COLO829 (cell line): Measurements from ENCODE around the gene DCC.
"Not testable (repeated sequence)": the region's sequence is repeated elsewhere in the genome, so short reads cannot be mapped to it uniquely, and the experiment has no call there.

Experiments
- DNase-seq: peaks from one replicate; pipeline ENCODE4 v3.0.0; 2012; ENCODE audit warnings: low spot score

Gene DCC

DNA sequence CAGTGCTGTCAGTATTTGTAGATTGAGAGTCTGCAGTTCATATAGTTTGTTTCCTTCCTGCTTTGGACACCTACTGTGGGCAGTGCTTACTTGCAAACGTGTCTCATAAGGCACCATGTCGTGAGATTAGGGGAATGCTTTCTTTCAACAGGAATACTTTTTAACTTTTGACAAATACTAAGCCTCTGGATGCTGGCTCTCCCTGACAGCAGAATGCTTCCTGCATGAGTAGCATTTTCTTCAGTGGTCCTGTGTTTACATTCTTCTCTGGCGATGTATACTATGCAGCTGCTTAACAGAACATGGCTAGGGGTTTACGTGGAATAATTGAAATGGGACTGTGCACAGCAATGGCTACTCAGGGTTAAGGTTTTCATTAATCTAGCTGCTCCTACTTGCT lies 1077.0 kb downstream of the DCC start:
- no peak for DNase-seq

DNA sequence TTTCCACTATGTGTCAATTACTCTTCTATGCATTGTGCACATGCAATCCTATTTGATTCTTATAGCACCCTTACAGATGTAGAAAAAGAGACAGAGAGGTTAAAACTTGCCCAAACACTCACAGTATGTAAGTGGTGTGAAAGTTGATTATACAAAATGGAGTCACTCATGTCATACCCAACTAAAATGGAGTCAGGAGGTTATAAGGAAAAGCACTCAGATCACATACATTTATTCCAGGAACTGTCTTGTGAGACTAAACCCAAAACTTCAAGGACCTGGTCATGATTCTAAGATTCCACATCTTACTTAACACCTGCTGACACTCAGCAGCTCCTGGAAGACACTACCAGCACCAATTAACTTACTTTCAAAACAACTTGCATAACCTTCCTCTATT lies 1081.9 kb downstream of the DCC start:
- DNase-seq, result no peak

GRCh38 chr18:53422896-53423295 lies 1082.9 kb downstream of the DCC start:
- DNase-seq, result no peak

DNA sequence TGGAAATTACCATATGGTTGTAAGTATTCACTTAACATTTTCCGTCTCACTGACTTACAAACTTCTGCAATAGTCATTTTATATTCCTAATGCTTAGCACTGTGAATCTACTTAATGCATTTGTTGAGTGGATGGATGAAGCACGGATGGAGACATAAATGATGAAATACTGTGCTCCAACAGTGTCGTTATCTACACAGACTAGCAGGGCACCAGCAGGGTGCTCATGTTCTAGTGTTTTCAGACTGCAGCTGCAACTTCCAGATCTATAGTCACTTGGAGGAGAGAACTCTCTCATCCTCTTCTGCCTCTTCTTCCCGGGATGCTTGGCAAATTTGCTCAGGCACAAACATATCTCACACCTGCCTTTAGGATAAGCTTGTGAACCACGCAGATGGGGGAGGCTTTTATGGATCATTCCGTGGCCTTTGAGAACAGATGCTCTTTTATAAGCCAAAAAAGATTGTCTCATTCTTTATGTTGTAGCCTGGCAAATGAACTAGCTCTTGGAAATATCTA lies 1086.7 kb downstream of the DCC start:
- DNase-seq, result no peak

DNA sequence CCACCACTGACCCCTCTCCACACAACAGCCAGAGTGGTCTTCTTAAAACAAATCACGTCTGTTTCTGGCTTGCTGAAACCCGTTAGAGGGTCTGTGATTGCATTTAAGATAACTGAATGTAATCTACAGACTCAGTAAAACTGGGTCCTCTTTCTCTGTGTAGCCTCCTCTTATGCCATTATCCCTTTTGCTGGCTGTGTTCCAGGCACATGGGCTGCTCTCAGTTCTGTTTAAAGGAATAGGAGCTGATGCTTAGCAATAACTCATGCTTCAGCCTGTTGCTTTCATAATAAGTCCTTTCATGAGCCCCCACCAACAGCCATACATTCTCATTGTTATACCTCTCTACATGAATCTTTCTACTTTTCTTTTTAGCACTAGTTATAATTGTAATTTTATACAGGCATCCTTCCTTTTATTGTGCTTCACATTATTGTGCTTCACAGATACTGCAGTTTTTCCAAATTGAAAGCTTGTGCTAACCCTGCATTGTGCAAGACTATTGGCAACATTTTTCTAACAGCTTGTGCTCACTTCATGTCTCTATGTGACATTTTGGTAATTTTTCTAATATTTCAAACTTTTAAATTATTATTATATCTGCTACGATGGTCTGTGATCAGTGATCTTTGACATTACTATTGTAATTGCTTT lies 1101.9 kb downstream of the DCC start:
- no peak for DNase-seq

DNA sequence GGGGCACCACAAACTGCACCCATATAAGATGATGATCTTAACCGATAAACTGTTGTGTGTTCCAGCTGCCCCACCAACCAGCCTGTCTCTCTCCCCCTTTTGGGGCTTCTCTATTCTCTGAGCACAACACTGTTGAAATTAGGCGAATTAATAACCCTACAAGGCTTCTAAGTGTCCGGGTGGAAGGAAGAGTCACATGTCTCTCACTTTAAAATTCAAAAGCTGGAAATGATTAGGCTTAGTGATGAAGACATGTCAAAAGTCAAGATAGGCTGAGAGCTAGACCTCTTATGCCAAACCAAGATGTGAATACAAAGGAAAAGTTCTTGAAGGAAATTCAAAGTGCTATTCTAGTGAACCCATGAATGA lies 1102.4 kb downstream of the DCC start:
- no peak for DNase-seq

GRCh38 chr18:53443336-53443735 lies 1103.3 kb downstream of the DCC start:
- no peak for DNase-seq

DNA sequence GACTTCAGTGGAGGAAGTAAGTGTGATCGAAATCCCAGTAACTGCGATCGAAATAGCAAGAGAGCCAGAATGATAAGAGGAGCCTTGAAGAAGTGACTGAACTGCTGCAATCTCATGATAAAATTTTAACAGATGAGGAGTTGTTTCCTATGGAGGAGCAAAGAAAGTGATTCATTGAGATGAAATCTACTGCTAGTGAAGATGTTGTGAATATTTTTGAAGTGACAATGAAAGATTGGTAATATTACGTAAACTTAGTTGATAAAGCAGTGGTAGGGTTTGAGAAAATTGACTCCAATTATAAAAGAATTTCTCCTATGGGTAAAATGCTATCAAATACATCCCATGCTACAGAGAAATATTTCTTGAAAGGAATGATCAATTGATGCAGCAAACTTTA lies 1103.8 kb downstream of the DCC start:
- DNase-seq, result no peak

DNA sequence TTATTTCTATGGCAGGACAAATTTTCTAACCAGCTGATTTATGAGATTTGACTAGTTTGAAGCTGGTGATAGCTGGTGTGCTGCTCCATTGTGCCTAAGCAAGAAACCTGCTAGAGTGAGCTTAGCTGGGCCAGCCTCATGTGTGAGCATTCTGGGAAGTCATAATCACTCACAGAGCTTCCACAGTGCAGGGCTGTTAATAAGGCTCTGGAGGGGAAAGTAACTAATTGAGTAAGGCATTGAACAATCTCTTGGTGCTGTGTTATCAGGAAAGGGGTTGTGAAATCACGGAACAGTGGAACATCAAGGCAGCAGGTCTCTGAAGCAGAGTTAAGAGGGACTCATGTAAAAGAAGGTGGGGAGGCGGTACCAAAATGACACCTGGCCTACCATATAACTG lies 1111.9 kb downstream of the DCC start:
- no peak for DNase-seq

DNA sequence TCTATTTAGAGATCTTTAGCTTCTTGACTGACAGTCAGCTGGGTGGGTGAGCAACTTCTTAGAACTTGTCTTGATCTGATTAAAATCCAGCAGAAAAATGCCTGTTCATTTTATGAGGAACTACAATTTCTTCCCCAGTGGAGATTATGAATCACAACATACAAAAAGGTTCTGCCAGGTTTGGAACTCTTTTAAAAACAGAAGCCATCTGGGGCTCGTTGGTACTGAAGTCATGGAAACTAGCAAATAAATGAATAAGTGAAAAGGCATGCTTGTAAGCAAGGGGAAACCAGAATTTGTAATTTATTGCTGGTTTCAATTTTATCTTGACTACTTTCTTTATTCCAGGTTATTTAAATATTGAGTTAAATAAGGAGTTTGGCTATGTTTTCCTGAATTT lies 1117.1 kb downstream of the DCC start:
- no peak for DNase-seq

DNA sequence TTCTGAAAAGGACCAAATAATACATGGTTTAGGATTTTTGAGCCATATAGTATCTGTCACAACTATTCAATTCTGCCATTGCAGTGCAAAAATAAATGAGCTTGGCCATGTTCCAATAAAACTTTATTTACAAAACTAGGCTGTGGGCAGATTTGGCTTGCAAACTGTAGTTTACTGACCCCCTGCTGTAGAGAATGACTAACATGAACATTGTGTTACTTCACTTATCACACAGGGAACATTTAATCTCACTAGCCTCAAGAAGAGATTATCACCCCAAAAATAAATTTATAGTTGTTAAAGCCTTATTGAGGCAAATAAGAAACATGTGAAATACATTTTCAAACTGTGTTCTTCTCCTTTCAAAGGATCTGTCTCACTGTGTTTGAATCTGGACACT lies 1118.3 kb downstream of the DCC start:
- DNase-seq, result no peak

GRCh38 chr18:53458944-53459580 lies 1119.1 kb downstream of the DCC start:
- no peak for DNase-seq

GRCh38 chr18:53467756-53468155 lies 1127.8 kb downstream of the DCC start:
- no peak for DNase-seq

DNA sequence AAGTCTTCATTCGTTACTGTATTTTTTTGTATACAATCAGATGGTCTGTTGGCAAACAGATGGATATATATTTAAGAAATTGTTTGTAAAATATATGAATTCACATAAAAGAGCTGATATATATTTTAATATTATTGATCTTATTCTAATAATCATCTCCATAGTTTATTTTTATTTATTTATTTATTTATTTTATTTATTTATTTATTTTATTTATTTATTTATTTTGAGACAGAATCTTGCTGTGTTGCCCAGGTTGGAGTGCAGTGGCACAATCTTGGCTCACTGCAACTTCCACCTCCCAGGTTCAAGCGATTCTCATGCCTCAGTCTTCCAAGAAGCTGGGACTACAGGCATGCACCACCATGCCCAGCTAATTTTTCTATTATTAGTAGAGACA lies 1128.2 kb downstream of the DCC start:
- DNase-seq, result not testable (repeated sequence)

GRCh38 chr18:53472546-53472945 lies 1132.5 kb downstream of the DCC start:
- DNase-seq, result no peak

- DNase-seq, result no peak
Observed at GRCh38 chr18:53478155-53478554, 1138.2 kb downstream of the DCC start.

DNA sequence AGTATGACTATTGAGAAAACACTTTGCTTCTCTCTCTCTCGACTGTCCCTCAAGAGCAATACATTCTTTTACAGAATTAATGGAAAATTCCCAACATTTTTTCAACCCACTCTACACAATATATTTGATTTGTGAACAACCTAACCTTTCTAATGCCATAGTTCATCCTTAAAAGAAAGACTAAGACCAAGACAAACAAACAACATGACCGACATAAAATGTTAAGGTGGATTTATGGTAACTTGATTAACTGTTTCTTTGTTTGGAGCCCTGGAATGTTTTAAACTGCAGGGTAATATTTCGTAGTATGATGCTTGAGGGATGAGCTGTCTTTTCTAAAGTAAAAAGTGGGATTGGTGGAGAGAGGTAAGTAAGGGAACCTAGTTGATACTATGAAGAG lies 1146.3 kb downstream of the DCC start:
- no peak for DNase-seq

- DNase-seq, result no peak
Observed at GRCh38 chr18:53489266-53489665, 1149.3 kb downstream of the DCC start.

GRCh38 chr18:53490019-53490418 lies 1150.0 kb downstream of the DCC start:
- DNase-seq, result no peak

- DNase-seq, result no peak
Observed at GRCh38 chr18:53496028-53496427, 1156.0 kb downstream of the DCC start.

DNA sequence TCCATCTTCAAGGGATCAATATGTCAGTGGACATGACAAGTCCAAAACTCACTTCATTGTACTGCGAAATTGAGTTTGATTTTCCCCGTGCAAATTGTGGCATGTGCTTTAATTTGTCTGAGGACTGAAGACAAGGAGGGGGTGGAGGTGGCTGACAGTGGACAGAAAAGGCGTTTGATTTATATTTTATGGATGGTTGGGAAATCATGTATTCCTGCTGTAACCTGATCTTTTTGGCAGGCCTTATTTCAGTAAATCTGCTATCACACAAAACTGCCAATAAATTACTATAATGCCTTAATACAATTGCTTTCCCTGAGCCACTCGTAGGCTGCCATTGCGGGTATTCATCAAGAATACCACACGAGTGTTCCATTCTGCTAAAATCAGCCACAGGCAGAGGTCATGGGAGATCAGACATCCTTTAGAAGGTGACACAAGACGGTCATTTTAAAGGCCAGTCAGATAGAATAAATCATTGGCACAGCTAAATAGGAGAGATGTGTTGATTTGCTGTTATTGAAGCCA lies 1164.0 kb downstream of the DCC start:
- DNase-seq, result no peak

- no peak for DNase-seq
Observed at GRCh38 chr18:53508529-53508928, 1168.5 kb downstream of the DCC start.

- DNase-seq, result no peak
Observed at GRCh38 chr18:53509886-53510285, 1169.9 kb downstream of the DCC start.

DNA sequence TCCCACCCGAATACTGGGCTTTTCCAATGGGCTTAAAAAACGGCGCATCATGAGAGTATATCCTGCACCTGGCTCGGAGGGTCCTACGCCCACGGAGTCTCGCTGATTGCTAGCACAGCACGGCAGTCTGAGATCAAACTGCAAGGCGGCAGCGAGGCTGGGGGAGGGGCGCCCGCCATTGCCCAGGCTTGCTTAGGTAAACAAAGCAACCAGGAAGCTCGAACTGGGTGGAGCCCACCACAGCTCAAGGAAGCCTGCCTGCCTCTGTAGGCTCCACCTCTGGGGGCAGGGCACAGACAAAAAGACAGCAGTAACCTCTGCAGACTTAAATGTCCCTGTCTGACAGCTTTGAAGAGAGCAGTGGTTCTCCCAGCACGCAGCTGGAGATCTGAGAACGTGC lies 1171.7 kb downstream of the DCC start:
- DNase-seq, result not testable (repeated sequence)
